ENCODE results near the gene PRMT7.
A peak's percentile ranks its signal among the peaks of the same experiment; 100 is the strongest.

The PRMT7 gene

DNA sequence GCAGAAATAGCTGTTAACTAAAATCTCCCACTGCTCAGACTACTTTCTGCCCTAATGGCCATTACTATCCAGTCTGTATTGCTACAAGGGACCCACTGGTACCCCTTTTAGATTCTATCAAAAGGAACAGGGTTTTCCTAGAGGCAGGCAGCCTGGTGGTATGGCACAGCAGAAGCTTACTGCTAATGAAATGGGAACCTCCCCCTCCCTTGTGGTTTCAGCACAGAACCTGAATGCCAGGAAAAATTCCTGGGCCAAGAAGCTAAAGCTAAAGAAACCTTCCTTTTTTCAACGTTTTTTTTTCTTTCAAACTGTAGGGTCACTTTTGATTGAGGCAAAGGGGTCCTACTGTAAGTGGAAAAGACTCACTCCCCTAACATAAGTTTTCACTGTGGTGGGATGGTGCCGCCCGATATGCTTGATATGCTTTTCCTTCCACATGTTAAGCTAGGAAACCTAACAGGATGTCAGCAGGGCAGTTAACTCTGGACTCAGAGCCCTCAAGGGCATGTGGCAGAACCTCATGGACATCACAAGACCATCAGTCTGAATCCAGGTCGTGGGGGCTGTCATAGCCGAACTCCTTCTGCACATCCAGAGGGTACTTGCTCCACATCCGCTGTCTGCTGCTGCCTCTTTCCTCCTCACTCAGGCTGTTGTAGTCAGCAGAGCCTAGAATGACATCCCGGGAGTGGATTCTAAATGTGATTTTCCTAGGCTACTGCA is 9.9 kb upstream of the PRMT7 start:
- DNase-seq (ENCODE audit: low read depth, low spot score), result no peak
- H3K27ac ChIP-seq, result peak overlapping the region; percentile 80

DNA sequence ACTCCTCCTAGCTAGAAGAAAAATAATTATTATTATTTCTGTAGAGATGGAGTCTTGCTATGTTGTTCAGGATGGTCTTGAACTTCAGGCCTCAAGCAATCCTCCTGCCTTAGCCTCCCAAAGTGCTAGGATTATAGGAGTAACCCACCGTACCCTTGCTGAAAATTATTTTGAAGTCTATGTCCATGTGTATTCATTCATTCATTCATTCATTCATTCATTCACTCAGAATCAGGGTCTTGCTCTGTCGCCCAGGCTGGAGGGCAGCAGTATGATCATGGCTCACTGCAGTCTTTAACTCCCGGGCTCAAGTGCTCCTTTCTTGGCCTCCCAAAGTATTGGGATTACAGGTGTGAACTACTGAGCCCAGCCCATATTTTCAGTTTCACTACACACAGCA is 4.2 kb upstream of the PRMT7 start:
- H3K27ac ChIP-seq, result no peak overlapping the region
- DNase-seq (ENCODE audit: low read depth, low spot score), result no peak

DNA sequence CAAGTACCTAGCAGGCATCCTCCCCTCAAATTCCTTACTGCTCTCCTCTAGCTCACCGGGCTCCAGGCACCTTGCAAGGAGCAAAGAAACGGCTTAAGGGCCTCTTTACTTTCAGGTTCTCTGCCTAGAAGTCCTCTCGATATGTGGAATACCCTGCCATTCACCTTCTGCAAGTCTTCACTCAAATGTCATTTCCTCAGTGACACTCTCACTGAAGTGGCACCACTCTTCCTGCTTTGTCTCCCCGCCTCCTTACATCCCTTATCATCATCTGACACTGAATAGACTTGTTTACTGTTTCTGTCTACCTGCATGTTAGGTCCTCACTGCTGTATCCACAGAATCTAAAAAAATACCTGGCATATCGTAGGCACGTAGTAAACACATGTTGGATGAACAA is 1.0 kb upstream of the PRMT7 start:
- H3K27ac ChIP-seq, result no peak overlapping the region
- DNase-seq (ENCODE audit: low read depth, low spot score), result no peak

DNA sequence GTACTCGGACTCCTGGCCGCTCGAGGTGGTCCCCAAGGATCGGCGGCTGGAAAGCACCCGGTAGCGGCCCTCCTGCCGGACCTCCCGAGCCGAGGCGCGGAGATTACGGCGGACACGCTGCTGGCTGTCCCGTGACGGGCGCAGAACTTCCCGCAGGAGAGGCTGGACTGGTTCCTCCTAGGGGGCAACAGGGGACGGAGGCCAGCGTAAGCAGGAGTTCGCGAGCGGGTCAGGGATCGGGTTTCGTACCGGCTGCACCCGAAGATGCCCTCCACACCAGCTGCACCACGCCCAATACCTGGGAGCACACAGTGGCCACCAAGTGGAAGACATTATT is 414 bp upstream of the PRMT7 start:
- DNase-seq (ENCODE audit: low read depth, low spot score), result no peak
- H3K27ac ChIP-seq, result peak overlapping the region; percentile 67

DNA sequence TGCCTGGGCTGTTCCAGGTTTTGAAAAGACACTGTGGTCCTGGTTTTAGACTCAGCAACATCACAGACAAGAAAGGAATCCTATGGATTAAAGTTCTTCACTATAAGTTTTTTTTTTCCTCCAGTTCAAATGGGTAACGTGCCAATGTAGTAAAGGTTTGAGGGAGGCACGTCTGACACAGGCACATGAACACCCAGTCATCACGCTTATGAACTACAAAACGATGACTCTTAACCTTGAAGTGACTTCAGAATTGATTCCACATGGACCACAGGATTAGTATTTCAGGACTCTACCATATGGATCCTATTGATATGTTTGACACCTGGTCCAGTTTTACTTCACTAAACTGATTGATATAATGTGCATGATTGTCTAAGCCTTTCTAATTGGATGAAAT is 2.3 kb downstream of the PRMT7 start:
- DNase-seq (ENCODE audit: low read depth, low spot score), result no peak
- H3K27ac ChIP-seq, result no peak overlapping the region

DNA sequence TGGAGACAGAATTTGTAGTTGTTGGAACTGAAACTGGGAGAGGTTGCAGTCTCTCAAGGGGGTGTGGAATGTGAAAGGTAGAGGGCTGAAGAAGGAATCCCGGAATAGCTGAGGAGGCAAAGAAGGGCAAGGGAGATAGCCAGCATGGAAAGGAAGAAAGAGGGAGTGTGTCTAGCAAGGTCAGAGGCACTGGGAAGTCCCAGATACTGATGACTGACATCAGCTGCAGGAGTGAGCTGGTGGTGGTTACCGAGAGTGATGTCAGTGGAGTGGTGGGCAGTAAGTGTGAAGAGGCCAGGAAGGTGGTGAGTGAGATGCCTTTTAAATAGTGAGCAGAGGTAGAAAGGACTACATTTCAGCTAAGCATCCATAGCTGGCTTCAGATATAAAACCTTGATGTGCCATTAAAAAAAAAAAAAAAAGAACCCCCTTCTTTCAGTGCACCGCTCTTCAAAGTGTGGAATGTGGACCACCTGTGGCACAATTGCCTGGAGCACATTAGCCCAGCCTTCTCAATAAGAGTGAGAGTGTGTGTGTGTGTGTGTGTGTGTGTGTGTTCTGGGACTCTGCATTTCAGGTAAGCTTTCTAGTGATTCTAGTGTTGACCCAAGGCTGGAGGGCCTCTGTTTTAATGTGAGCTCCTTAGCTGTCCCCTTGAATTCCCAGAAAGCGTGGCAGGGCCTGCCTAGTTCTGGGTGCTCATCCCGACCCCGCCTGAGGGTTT is 8.5 kb downstream of the PRMT7 start:
- no peak for DNase-seq (ENCODE audit: low read depth, low spot score)
- no peak overlapping the region for H3K27ac ChIP-seq

DNA sequence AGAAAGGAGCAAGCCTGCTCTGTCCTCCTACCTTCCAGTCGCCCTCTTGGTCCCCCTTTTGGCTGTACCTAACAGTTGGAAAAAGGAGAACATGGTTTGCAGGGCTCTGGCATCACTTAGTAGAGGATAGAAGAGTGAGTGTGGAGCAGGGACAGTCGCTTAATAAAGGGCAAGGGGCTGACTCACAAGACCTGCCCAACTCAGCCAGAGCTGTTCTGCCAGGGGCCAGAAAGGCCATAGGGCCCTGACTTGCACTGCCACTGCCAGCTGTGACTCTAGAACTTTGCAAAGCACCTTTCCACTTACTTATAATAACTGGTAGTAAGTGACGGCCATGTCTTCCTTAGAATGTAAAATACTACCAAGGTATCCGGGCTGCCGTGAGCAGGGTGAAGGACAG is 13.5 kb downstream of the PRMT7 start:
- no peak overlapping the region for H3K27ac ChIP-seq
- no peak for DNase-seq (ENCODE audit: low read depth, low spot score)

DNA sequence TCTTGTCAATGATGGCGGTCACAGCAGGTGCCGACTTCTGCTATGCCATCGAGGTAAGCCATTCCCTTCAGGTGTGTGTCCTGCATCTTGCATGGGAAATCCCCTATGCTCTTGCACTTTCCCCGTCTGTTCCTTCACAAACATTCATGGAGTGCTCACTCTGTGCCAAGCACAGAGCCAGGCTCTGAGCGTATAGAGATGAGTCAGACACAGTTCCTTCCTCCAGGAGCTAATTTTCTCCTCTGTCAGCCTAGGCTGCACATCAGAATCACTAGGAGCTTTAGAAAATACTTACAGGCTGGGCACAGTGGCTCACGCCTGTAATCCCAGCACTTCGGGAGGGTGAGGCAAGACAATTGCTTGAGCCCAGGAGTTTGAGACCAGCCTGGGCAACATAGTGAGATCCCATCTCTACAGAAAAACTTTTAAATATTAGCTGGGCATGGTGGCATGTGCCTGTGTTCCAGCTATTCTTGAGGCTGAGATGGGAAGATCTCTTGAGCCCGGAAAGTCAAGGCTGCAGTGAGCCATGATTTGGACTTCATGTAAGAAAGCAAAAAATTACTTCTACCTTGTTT is 14.1 kb downstream of the PRMT7 start:
- DNase-seq (ENCODE audit: low read depth, low spot score), result no peak
- no peak overlapping the region for H3K27ac ChIP-seq

DNA sequence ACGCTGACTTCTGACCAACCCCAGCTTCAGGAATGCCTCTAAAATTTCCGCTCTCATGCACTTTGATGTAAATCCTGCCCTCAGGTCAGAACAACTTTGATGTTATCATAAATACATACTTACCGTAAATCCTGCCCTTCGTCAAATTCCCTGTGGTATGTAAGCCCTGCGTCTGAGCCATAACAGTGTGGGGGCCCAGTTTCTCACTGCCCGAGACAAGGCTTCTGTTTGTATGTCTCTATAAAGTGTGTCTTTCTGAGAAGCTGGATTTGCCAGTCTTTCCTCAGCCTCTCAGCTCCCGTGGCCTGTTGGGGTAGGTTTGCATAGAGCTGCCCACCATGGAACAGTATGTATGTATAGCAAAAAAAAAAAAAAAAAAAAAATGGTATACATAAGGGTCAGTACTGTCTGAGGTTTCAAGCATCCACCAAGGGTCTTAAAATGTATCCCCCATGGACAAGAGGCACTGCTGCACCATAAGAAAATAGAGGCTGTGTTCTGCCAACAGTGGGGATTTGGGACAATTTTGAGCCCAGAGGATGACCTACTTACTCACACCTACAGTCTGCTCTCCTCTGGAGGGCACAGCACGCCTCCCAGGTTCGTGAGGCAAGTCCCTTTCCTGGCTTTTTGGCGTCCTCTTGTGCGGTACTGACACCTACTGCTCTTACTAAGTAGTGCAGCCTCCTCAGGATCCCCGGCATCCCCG is 17.5 kb downstream of the PRMT7 start:
- H3K27ac ChIP-seq, result no peak overlapping the region
- peak; percentile 58 for DNase-seq (ENCODE audit: low read depth, low spot score)

DNA sequence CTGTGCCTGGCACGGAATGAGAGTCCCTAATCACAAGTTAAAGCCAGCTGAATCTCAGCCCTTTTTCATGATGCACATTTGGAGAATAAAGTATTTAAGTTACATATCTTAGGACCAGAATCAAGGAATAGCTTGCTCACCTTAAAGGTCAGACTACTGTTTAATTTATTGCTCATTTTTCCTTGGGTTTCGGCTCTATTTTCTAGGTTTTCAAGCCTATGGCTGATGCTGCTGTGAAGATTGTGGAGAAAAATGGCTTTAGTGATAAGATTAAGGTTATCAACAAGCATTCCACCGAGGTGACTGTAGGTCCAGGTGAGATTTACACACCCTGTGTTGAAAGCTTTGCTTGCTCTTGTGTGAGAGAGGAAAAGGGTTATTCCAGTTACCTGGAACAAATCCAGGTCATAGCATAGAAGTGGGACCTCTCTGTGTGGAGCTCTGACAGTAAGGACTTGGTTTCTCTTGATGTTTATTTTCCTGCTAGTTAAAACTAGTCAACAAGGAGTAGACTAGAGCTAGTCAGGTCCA is 18.1 kb downstream of the PRMT7 start:
- H3K27ac ChIP-seq, result no peak overlapping the region
- DNase-seq (ENCODE audit: low read depth, low spot score), result no peak

DNA sequence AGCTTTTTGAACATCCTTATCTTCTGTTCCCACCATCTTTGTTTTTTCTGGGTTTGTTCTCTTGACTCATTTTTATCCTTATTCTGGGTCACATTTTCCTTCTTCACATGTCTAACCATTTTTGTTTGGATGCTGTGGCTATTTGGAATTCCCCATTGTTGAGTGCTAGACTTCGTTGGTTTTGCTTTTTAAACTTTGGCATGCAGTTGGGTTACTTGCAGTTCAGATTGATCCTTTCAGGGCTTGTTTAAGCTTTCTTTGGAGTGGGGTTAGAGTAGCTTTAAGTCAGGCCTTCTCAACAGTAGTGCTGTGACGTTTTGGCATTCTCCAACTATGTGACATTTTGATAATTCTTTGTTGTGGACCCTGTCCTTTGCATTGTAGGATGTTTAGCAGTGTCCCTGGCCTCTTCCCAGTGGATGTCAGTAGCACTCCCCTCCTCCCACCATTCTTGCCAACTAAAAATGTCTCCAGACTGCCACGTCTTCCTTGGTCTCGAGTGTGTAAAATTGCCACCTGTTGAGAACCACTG is 21.1 kb downstream of the PRMT7 start:
- no peak overlapping the region for H3K27ac ChIP-seq
- no peak for DNase-seq (ENCODE audit: low read depth, low spot score)

DNA sequence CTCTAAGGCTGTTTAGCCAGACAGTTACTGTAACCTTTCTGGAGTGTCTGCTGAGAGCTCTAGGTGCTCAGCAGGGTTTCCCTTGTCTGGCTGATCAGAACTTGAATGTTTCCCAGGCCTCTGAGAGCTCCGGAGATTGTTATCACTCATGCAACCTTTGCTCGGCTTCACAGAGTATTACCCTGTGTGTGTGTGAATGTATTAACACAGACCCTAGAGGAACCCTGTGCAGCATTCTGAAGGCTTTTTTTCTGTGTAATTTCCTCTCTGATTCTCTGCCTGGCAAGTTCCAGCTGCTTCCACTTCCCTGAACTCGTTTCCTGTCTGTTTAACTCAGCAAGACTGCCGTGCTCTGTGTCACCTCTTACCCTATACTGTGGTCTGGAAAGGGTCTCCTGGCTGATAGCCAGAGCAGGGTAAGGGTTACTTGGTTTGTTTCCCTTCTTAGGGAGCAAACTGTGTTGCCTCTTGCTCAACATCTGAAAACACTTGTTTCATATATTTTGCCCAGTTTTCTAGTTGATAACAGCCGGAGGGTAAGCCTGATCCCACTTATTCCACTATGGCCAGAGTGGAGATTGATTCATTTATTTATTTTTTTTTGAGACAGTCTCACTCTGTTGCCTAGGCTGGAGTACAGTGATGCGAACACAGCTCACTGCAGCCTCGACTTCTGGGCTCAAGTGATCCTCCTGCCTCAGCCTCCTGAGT is 21.7 kb downstream of the PRMT7 start:
- DNase-seq (ENCODE audit: low read depth, low spot score), result no peak
- H3K27ac ChIP-seq, result no peak overlapping the region

DNA sequence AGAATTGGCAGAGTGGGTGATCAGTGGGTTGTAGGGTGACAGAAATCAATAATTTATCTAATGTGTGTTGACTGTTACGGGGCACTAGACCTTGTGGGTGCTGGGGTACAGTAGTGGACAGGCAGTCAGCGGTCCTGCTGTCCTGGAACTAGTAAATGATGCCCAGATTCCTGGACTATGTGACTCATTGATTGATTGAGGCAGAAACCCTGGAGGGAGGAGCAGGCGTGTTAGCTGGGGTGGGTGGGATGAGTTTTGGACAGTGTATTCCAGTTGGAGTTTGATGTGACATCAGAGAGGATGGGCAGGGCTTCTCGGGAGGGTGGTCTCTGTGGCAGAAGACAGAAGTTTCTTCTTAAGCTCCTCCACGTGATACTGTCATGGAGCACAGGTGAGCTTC is 24.4 kb downstream of the PRMT7 start:
- DNase-seq (ENCODE audit: low read depth, low spot score), result no peak
- no peak overlapping the region for H3K27ac ChIP-seq

DNA sequence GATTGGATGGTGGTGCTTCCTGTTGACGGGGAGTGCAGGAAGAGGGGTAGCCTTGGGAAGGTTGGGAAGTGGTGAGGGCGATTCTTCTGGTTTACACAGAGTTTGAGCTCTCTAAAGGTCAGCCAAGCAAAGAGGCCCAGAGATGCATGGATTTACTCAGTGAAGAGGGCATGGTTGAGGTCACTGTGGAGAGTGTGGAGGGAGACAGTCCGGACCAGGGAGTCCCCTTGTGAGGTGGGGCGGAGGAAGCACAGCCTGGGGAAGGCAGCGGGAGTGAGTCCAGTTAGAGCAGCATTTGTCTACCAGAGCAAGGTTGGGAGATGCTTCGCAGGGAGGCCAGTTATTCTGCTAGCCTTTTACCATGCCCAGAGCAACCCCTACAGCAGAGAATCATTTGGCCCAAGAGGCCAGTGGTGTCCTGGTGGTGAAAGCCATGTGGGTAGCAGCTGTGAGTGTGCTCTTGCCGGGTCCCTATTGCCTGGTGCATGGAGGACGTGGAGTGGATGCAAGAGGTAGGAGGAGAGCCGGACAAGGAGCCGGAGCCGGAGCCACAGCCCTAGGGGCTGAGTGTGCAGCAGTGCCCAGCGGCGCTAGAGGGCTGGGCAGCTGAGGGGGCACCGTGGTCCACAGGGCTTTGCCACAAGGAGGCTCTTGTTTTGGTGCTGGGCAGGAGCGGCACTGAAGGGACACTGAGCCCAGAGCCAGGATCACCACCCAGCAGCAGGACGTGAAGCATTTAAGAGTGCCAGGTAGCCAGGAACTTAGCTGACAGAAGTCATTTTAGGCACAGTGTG is 27.7 kb downstream of the PRMT7 start:
- H3K27ac ChIP-seq, result no peak overlapping the region
- no peak for DNase-seq (ENCODE audit: low read depth, low spot score)

DNA sequence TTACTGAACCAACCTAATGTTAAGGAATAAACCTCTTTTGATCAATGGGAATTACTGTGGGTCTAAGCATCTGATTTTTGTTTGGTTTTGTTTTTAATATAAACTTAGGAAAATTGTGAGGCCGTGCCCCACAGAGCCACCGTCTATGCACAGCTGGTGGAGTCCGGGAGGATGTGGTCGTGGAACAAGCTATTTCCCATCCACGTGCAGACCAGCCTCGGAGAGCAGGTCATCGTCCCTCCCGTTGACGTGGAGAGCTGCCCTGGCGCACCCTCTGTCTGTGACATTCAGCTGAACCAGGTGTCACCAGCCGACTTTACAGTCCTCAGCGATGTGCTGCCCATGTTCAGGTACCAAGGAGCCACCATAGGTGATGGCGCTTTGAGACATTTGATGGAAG is 28.4 kb downstream of the PRMT7 start:
- no peak for DNase-seq (ENCODE audit: low read depth, low spot score)
- H3K27ac ChIP-seq, result no peak overlapping the region

DNA sequence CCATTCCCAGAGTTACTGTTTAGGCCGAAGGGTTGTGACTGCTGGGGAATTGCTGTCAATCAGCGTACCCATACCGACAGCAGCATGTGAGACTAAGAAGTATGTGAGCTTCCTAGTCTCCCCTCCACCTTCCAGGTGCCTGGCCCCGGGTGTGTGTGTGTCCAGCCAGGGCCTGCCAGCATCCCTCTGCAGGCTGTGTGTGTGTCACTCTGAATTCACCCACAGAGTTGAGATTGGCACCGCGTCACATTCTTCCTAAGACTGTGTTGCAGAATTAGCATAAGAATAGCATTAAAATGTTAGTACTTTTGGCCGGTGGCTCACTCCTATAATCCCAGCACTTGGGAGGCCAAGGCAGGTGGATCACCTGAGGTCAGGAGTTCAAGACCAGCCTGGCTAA is 31.8 kb downstream of the PRMT7 start:
- H3K27ac ChIP-seq, result no peak overlapping the region
- DNase-seq (ENCODE audit: low read depth, low spot score), result no peak

DNA sequence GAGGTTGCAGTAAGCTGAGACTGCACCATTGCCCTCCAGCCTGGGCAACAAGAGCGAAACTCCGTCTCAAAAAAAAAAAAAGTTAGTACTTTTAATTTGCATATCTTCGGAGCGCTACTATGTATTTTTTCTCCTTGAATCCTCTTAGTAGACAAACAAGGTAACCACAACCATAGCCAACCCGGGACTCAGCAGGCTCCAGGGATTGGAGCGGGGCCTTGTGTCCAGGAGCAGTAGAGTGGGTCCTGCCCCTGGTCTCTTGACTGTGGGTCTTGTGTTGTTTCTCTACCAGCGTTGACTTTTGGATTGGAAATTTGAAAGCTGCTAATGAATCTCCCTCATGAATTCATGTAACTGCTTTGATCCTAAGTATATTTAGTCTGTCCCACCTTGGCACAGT is 32.3 kb downstream of the PRMT7 start:
- no peak for DNase-seq (ENCODE audit: low read depth, low spot score)
- H3K27ac ChIP-seq, result no peak overlapping the region

DNA sequence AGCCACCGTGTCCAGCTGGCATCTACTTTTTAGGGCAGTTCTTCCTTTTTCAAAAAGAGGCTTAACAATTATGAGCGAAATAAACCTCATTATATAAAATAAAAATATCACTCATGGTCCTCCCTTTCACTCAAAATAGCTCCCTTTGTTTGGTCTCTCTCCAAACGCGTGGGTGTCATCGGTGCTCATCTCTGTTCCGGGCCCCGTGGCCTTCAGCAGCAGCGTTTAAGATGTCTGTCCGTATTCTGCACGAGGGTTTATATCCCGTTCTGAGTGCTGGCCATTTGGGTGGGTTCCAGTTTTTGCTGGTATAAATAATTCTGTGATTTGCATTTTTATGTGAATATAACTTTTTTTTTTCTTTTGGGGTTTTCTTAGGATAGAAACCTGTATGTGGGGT is 33.4 kb downstream of the PRMT7 start:
- H3K27ac ChIP-seq, result no peak overlapping the region
- DNase-seq (ENCODE audit: low read depth, low spot score), result no peak

DNA sequence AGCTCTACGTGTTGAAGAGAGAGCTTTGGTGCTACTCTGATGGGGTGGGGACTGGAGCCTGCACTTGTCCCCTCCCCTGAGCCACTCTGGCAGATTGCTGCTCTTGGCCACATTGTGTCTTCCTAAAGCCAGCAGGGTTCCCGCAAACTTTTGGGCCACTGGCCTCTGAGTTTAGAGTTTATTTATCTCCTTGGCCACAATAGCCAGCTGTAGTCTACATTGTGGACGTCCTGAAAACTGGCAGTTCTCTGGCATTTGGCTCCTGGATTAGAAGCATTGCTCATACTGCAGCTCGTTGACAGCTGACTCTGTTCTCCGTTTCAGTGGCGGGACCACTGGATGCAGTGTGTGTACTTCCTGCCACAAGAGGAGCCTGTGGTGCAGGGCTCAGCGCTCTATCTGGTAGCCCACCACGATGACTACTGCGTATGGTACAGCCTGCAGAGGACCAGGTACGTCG is 34.6 kb downstream of the PRMT7 start:
- H3K27ac ChIP-seq, result no peak overlapping the region
- no peak for DNase-seq (ENCODE audit: low read depth, low spot score)
